ENCODE results near the gene CEP170B.
"Not testable (repeated sequence)": the region's sequence is repeated elsewhere in the genome, so short reads cannot be mapped to it uniquely, and the experiment has no call there.

Gene CEP170B

DNA sequence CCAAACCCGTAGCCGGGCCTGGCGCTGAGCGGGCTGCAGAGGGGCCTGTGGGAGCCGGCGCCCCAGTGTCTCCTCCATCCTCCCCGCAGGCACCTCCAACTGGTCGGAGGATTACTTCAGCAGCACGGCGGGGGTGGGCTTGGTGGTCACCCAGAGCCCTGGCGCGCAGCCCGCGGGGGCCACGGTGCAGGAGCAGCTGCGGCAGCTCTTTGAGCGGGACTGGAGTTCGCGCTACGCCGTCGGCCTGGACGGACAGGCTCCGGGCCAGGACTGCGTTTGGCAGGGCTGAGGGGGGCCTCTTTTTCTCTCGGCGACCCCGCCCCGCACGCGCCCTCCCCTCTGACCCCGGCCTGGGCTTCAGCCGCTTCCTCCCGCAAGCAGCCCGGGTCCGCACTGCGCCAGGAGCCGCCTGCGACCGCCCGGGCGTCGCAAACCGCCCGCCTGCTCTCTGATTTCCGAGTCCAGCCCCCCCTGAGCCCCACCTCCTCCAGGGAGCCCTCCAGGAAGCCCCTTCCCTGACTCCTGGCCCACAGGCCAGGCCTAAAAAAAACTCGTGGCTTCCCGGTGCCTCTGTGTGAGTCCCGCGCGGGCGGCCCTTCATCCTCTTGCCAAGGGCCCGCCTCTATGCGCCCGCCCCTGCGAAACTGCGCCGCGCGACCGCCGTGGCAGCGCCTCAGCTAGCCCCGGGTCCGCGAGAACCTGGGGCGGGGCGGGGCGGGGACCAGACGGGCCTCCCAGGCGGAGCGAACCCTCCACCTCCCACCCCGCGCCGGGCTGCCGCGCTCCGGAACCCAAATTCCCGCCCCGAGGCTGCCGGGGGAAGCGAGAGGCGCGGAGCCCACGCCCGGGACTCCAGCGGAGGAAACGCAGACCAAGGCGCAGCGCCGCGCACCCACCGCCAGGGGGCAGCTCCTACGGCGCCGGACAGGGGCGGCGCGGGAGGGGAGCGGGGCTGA is 67.9 kb downstream of the CEP170B start:
- DNase-seq (ENCODE audit: low spot score), result peak; percentile 74

DNA sequence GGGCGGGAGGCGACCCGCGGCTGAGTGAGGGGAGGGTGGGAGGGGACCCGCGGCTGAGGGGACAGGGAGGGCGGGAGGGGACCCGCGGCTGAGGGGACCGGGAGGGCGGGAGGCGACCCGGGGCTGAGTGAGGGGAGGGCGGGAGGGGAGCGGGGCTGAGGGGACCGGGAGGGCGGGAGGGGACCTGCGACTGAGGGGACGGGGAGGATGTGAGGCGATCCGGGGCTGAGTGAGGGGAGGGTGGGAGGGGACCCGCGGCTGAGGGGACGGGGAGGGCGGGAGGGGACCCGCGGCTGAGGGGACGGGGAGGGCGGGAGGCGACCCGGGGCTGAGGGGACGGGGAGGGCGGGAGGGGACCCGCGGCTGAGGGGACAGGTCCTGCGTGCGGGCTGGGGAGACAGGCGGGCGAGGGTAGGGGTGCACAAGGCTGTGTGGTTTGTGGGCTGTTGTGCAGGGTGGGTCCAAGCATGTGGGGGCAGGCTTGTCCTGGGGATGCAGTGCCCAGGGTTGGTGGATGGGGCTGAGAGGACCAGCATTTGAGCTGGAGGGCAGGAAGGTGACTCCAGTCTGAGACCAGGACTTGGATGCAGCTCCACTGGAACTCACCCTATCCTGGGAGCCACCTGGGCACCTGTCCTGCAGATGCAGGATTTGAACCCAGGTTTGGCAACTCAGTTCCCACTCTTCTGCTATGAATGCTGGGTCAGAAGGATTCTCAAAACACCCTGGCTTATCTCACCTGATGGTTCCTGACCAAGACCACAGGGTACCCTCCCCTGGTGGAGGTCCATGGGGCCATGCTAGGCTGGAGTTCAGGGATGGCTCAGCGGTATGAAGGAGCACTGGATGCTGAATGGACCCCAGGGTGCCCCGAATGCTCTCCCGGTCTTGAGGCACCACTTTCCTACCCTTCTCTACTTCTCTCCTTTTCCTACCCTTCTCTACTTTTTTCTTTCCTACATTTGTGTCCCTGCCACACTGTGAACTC is 69.0 kb downstream of the CEP170B start:
- no peak for DNase-seq (ENCODE audit: low spot score)

- no peak for DNase-seq (ENCODE audit: low spot score)
Measured at GRCh38 chr14:104935026-104935650, 70.1 kb downstream of the CEP170B start.

DNA sequence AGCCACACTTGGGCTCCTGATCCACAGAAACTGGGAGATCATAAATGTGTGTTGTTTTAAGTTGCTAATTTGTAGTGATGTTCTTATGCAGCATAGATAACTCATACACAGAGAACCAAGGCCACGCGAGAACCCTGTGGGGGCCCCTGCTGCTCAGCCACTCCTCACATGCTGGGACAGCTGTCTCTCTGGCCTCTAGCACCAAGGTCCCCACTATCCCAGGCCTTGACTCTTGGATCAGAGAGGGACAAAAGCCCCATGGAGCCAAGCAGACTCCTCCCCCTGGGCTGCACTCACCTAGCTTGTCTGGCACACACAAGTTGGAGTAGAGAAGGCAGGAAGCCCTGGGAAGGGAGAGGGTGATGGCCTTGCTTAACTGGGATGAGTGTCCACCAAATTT is 70.9 kb downstream of the CEP170B start:
- no peak for DNase-seq (ENCODE audit: low spot score)

- DNase-seq (ENCODE audit: low spot score), result no peak
Measured at GRCh38 chr14:104936361-104937155, 71.5 kb downstream of the CEP170B start.

DNA sequence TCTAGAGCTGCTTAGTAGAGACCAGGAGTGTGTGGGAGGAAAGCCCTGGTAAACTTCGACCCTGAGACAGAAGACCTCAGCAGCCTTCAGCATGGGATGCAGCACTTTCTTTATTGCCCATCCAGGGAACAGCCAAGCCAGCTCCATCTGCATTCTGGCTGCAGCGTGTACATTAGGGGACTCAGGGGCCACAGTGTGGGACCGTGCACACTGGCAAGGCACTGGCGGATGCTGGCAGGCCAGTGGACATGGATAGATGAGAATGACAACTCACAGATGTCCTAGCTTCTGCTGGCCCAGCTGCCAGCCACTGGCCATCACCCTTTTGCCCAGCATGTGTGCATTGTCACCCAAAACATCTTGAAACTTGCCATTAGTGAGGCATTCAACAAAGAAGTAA is 72.1 kb downstream of the CEP170B start:
- DNase-seq (ENCODE audit: low spot score), result no peak

GRCh38 chr14:104937694-104938365 is 72.8 kb downstream of the CEP170B start:
- DNase-seq (ENCODE audit: low spot score), result no peak

- no peak for DNase-seq (ENCODE audit: low spot score)
Measured at GRCh38 chr14:104938436-104938835, 73.4 kb downstream of the CEP170B start.

DNA sequence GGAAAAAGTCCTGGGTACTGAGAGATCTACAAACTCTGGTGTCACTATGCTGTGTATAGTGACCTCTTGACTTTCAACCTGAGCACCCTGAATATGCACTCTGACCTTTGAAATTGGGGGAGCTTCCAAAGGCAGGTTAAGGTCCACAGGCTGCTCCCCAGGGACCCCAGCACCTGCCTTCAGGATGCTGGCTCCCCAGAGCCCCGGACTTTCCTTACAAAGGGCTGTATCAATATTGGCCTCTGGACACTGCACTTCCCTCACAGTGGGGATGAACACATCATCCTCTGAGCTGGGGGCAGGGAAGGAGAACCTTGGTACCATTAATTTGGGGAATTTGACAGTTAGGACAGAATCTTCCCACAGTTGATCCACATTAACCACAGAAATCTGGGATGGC is 73.9 kb downstream of the CEP170B start:
- no peak for DNase-seq (ENCODE audit: low spot score)

GRCh38 chr14:104939666-104940410 is 74.8 kb downstream of the CEP170B start:
- no peak for DNase-seq (ENCODE audit: low spot score)

DNA sequence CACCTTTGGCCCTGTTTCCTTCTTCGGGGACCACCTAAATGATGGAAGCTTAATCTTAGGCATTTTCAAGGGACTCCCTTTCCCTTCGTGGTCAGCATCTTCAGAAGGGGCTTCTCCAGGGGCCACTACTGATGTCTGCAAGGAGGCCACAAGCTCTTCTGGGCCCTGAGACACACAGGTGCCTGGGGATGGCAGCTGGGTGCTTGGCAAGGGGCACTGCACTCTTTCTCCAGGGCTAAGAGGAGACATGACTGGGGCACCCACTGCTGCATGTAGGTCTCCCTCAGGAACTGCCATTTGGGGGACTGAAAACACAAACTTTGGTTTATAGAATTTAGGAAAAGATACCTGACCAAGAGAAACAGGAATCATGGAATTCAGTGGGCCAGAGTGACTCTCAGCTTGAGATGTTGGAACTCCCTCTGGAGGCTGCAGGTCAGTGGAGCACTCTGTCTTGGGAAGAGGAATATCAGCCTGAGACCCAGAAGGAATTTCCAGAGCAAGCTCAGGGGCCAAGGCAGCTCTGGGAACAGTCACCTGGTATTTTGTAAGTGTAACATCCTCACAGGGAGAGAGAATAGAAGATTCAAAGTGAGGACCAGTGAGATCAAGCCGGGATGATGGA is 75.6 kb downstream of the CEP170B start:
- DNase-seq (ENCODE audit: low spot score), result no peak

DNA sequence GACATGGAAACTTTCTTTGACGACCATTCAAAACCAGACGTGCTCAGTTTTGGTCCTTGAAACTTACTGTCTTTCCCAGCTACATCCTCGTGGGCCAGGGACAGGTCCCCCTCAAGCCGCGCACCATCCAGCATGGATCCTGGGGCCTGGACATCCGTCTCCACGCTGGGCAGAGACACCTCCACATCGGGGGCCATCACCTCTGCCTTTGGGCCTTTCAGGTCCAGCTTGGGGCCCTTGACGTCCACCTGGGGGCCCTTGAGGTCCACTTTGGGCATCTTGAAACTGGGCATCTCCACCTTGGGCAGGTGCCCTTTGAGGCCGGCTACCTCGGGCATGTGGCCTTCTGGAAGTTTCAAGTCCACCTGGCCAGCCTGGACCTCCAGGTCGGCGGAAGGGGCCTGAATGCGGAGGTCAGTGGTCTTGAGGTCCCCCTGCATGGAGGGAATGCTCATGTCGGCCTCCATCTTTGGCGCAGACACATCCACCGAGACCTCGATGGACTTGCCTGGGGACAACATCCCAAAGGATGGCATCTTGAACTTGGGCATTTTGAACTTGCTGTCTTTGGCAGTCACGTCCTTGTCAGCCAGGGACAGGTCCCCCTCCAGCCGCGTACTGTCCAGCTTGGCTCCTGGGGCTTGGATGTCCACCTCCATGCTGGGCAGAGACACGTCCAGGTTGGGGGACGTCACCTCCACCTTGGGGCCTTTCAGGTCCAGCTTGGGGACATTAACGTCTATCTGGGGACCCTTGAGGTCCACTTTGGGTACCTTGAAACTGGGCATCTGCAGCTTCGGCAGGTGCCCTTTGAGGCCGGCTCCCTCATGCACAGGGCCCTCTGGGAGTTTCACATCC is 76.7 kb downstream of the CEP170B start:
- DNase-seq (ENCODE audit: low spot score), result no peak

DNA sequence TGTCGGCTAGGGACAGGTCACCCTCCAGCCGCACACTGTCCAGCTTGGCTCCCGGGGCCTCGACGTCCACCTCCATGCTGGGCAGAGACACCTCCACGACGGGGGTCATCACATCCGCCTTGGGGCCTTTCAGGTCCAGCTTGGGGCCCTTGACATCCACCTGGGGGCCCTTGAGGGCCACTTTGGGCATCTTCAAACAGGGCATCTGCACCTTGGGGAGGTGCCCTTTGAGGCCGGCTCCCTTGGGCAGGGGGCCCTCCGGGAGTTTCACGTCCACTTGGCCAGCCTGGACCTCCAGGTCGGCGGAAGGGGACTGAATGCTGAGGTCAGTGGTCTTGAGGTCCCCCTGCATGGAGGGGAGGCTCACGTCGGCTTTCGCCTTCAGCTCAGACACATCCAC is 77.5 kb downstream of the CEP170B start:
- DNase-seq (ENCODE audit: low spot score), result no peak

- DNase-seq (ENCODE audit: low spot score), result not testable (repeated sequence)
Measured at GRCh38 chr14:104943216-104944015, 78.3 kb downstream of the CEP170B start.

- DNase-seq (ENCODE audit: low spot score), result not testable (repeated sequence)
Measured at GRCh38 chr14:104944016-104944308, 78.9 kb downstream of the CEP170B start.

DNA sequence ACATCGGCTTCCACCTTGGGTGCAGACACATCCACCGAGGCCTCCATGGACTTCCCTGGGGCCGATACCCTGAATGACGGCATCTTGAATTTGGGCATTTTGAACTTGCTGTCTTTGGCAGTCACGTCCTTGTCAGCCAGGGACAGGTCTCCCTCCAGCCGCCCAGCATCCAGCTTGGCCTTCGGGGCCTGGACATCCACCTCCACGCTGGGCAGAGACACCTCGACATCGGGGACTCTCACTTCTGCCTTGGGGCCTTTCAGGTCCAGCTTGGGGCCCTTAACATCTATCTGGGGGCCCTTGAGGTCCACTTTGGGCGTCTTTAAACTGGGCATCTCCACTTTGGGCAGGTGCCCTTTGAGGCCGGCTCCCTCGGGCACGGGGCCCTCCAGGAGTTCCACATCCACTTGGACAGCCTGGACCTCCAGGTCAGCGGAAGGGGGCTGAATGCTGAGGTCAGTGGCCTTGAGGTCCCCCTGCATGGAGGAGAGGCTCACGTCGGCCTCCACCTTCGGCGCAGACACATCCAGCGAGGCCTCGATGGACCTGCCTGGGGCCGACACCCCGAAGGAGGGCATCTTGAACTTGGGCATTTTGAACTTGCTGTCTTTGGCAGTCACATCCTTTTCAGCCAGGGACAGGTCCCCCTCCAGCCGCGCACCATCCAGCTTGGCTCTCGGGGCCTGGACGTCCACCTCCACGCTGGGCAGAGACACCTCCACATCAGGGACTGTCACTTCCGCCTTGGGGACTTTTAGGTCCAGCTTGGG is 79.6 kb downstream of the CEP170B start:
- not testable (repeated sequence) for DNase-seq (ENCODE audit: low spot score)

DNA sequence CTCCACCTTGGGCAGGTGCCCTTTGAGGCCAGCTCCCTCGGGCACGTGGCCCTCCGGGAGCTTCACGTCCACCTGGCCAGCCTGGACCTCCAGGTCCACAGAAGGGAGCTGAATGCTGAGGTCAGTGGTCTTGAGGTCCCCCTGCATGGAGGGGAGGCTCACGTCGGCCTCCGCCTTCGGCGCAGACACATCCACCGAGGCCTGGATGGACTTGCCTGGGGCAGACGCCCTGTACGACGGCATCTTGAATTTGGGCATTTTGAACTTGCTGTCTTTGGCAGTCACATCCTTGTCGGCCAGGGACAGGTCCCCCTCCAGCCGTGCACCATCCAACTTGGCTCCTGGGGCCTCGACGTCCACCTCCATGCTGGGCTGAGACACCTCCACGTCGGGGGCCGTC is 80.2 kb downstream of the CEP170B start:
- DNase-seq (ENCODE audit: low spot score), result not testable (repeated sequence)

Measured in SW480 (cell line).